H1 (cell line): ENCODE results near the gene ASB11. TPM values are rescaled to one million over a fixed set of nuclear protein-coding genes. Genes with fewer than 3 reads are reported as not detected.

Experiments used
- BRCA1 ChIP-seq: IDR thresholded peaks from 2 replicates; pipeline ENCODE4 v1.6.1; 2012; ENCODE audit warnings: low read depth, low read length, improper control_type of control experiment
- EGR1 ChIP-seq: IDR thresholded peaks from 2 replicates; pipeline ENCODE4 v1.6.1; 2011; ENCODE audit warnings: low read depth, low read length, borderline replicate concordance
- EZH2 ChIP-seq: fragments of 200-600 bp; sonication (generic); IDR thresholded peaks from 2 replicates; pipeline ENCODE4 v1.7.1; 2012; ENCODE audit warnings: low read depth, mild to moderate bottlenecking, moderate library complexity, low read length, inconsistent platforms; ENCODE audit not compliant: severe bottlenecking
- RNF2 ChIP-seq: fragments of 200-900, 300-1000 bp; sonication (generic); IDR thresholded peaks from 2 replicates; pipeline ENCODE4 v1.7.1; 2016; ENCODE audit warnings: borderline replicate concordance, low read depth, mild to moderate bottlenecking, antibody characterized with exemption, low read length; ENCODE audit not compliant: poor library complexity, severe bottlenecking; ENCODE audit errors: missing control alignments
- SP2 ChIP-seq: IDR thresholded peaks from 2 replicates; pipeline ENCODE4 v1.6.1; 2012; ENCODE audit warnings: mild to moderate bottlenecking, low read length, inconsistent platforms
- polyA plus RNA-seq, 7 experiments: library from polyadenylated mRNA; depleted of rRNA in 3 of 7; stranded (reverse) in 5 of 7; unstranded in 2 of 7; fragments of >200 nt in 5 of 7; fragments of 200-250 nt in 2 of 7; gene quantifications; 1 replicate in 5 of 7; 2 replicates in 1 of 7; 4 replicates in 1 of 7; pipeline versions ENCODE4 v1.2.1 to v1.2.3, GENCODE V29; 2011 to 2013; ENCODE audit warnings: missing spikeins in 2 of 7, mixed read lengths in 2 of 7
- total RNA-seq: library from RNA; stranded (reverse); fragmentation: NEBNext Ultra II Directional; extraction: Animal tissue kit (Norgen Biotek cat#: 25700); gene quantifications from 2 replicates; pipeline ENCODE4 v1.2.1, GENCODE V29; 2021
- TF ChIP-seq, protein P1 (sequence below): fragments of 300-600 bp; sonication (generic); IDR thresholded peaks from 2 replicates; pipeline ENCODE4 v1.7.1; 2012; ENCODE audit warnings: low read length, moderate library complexity, mild to moderate bottlenecking, inconsistent platforms; ENCODE audit not compliant: insufficient replicate concordance

The ASB11 gene
- total and polyA plus RNA-seq, 2 of the 8 experiments (the other 6 are each of a cell fraction or from before 2014, with no cell fraction given) = not detected

DNA sequence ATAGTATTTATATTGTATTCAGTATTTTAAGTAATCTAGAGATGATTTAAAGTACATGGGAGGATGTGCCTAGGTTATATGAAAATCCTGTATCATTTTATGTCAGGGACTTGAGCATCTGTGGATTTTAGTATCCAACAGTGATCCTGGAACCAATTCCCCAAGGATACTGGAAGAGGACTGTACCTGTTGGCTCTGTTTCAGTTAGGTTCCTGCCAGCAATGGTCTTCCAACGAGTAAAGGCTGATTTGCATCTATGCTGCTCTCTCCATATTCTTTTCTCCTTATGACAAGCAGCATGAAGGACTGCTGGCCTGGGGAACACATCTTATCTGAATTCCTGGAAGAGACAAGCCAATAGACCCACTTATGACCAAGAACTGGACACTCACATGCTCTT, 80.4 kb downstream of the ASB11 start (continued):
- TF ChIP-seq, protein P1, sequence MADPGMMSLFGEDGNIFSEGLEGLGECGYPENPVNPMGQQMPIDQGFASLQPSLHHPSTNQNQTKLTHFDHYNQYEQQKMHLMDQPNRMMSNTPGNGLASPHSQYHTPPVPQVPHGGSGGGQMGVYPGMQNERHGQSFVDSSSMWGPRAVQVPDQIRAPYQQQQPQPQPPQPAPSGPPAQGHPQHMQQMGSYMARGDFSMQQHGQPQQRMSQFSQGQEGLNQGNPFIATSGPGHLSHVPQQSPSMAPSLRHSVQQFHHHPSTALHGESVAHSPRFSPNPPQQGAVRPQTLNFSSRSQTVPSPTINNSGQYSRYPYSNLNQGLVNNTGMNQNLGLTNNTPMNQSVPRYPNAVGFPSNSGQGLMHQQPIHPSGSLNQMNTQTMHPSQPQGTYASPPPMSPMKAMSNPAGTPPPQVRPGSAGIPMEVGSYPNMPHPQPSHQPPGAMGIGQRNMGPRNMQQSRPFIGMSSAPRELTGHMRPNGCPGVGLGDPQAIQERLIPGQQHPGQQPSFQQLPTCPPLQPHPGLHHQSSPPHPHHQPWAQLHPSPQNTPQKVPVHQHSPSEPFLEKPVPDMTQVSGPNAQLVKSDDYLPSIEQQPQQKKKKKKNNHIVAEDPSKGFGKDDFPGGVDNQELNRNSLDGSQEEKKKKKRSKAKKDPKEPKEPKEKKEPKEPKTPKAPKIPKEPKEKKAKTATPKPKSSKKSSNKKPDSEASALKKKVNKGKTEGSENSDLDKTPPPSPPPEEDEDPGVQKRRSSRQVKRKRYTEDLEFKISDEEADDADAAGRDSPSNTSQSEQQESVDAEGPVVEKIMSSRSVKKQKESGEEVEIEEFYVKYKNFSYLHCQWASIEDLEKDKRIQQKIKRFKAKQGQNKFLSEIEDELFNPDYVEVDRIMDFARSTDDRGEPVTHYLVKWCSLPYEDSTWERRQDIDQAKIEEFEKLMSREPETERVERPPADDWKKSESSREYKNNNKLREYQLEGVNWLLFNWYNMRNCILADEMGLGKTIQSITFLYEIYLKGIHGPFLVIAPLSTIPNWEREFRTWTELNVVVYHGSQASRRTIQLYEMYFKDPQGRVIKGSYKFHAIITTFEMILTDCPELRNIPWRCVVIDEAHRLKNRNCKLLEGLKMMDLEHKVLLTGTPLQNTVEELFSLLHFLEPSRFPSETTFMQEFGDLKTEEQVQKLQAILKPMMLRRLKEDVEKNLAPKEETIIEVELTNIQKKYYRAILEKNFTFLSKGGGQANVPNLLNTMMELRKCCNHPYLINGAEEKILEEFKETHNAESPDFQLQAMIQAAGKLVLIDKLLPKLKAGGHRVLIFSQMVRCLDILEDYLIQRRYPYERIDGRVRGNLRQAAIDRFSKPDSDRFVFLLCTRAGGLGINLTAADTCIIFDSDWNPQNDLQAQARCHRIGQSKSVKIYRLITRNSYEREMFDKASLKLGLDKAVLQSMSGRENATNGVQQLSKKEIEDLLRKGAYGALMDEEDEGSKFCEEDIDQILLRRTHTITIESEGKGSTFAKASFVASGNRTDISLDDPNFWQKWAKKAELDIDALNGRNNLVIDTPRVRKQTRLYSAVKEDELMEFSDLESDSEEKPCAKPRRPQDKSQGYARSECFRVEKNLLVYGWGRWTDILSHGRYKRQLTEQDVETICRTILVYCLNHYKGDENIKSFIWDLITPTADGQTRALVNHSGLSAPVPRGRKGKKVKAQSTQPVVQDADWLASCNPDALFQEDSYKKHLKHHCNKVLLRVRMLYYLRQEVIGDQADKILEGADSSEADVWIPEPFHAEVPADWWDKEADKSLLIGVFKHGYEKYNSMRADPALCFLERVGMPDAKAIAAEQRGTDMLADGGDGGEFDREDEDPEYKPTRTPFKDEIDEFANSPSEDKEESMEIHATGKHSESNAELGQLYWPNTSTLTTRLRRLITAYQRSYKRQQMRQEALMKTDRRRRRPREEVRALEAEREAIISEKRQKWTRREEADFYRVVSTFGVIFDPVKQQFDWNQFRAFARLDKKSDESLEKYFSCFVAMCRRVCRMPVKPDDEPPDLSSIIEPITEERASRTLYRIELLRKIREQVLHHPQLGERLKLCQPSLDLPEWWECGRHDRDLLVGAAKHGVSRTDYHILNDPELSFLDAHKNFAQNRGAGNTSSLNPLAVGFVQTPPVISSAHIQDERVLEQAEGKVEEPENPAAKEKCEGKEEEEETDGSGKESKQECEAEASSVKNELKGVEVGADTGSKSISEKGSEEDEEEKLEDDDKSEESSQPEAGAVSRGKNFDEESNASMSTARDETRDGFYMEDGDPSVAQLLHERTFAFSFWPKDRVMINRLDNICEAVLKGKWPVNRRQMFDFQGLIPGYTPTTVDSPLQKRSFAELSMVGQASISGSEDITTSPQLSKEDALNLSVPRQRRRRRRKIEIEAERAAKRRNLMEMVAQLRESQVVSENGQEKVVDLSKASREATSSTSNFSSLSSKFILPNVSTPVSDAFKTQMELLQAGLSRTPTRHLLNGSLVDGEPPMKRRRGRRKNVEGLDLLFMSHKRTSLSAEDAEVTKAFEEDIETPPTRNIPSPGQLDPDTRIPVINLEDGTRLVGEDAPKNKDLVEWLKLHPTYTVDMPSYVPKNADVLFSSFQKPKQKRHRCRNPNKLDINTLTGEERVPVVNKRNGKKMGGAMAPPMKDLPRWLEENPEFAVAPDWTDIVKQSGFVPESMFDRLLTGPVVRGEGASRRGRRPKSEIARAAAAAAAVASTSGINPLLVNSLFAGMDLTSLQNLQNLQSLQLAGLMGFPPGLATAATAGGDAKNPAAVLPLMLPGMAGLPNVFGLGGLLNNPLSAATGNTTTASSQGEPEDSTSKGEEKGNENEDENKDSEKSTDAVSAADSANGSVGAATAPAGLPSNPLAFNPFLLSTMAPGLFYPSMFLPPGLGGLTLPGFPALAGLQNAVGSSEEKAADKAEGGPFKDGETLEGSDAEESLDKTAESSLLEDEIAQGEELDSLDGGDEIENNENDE = no peak
- TF ChIP-seq BRCA1 (no peak), SP2 (no peak), EZH2 (no peak), EGR1 (no peak), RNF2 (no peak)
